ENCODE results near the gene RPL18. TPM values are rescaled to one million over a fixed set of nuclear protein-coding genes. Genes with fewer than 3 reads are reported as not detected.

The RPL18 gene
- total and polyA plus RNA-seq, 9 of the 15 experiments (the other 6 are each of a cell fraction or from before 2014, with no cell fraction given): 312 to 2,635 (median 1,653) TPM

GRCh38 chr19:48644839-48645619, 26.1 kb upstream of the RPL18 start (continued):
- TF ChIP-seq JUND (IDR thresholded peaks at IDR 0.05; ENCODE audit: borderline replicate concordance, low read depth, low read length): peak; percentile 44; the same call in 1 of the 2 replicates
- TF ChIP-seq JUND (tag; IDR thresholded peaks at IDR 0.05; ENCODE audit: borderline replicate concordance, low read depth, low read length): no peak
- TF ChIP-seq TFAM (CRISPR knock-in tag; conservative IDR thresholded peaks at IDR 0.05): no peak
- peak; percentile 59 for TF ChIP-seq CREM (IDR thresholded peaks at IDR 0.05; ENCODE audit: low read depth)
- TF ChIP-seq CREB1 (IDR thresholded peaks at IDR 0.05): 0 out of 2 replicates have a peak, but pooled peaks have one; percentile 15
- no peak for TF ChIP-seq CREB1 (CRISPR knock-in tag; IDR thresholded peaks at IDR 0.05)
- TF ChIP-seq CC2D1A (IDR thresholded peaks at IDR 0.05): 0 out of 2 replicates have a peak, but pooled peaks have one; percentile 8
- TF ChIP-seq TBL1XR1 (IDR thresholded peaks at IDR 0.05; ENCODE audit: low read length in 2 of 2): 0 out of 4 replicates have a peak, but pooled peaks of 1 of the 2 experiments have one; percentile 55
- TF ChIP-seq HDAC1 (IDR thresholded peaks at IDR 0.05): 0 out of 4 replicates have a peak, but pooled peaks of 1 of the 2 experiments have one; percentile 18
- TF ChIP-seq RBM25 (IDR thresholded peaks at IDR 0.05; ENCODE audit: low read depth, low read length, severe bottlenecking): no peak
- peak; percentile 80; the same call in 1 of the 2 replicates for TF ChIP-seq BACH1 (tag; IDR thresholded peaks at IDR 0.05)
- no peak for TF ChIP-seq E2F8 (IDR thresholded peaks at IDR 0.05; ENCODE audit: low read depth, partially characterized antibody)
- TF ChIP-seq SMARCB1 (IDR thresholded peaks at IDR 0.05; ENCODE audit: insufficient read length, low read depth): no peak
- no peak for TF ChIP-seq HNRNPH1 (optimal IDR thresholded peaks at IDR 0.05; ENCODE audit: low read depth, low read length)
- TF ChIP-seq PML (IDR thresholded peaks at IDR 0.05; ENCODE audit: low read length): no peak
- TF ChIP-seq EGR1 (conservative IDR thresholded peaks at IDR 0.05): peak; percentile 95
- peak in 1 of 2 experiments; percentile 36; a peak in 2 of 4 replicates for TF ChIP-seq MNT (conservative IDR thresholded peaks at IDR 0.05)
- peak; percentile 14; the same call in 1 of the 2 replicates for TF ChIP-seq CHD2 (IDR thresholded peaks at IDR 0.05; ENCODE audit: low read depth, low read length)
- no peak for TF ChIP-seq SLC30A9 (CRISPR knock-in tag; IDR thresholded peaks at IDR 0.05)
- TF ChIP-seq AFF4 (CRISPR knock-in tag; IDR thresholded peaks at IDR 0.05): no peak

Data from K562 (cell line).